ENCODE measurements around the gene BIN1.
"Not testable (repeated sequence)": the region's sequence is repeated elsewhere in the genome, so short reads cannot be mapped to it uniquely, and the experiment has no call there.

BIN1 gene

GRCh38 chr2:127121353-127121752, 14.4 kb upstream of the BIN1 start:
- H3K27ac ChIP-seq, result no peak overlapping the region
- TF ChIP-seq CTCF (conservative IDR thresholded peaks at IDR 0.05), result no peak

GRCh38 chr2:127120408-127120807, 13.5 kb upstream of the BIN1 start:
- not testable (repeated sequence) for H3K27ac ChIP-seq

GRCh38 chr2:127118467-127118866, 11.5 kb upstream of the BIN1 start:
- no peak for TF ChIP-seq CTCF (conservative IDR thresholded peaks at IDR 0.05)
- no peak overlapping the region for H3K27ac ChIP-seq

GRCh38 chr2:127118038-127118437, 11.1 kb upstream of the BIN1 start:
- TF ChIP-seq CTCF (conservative IDR thresholded peaks at IDR 0.05), result no peak
- no peak overlapping the region for H3K27ac ChIP-seq

GRCh38 chr2:127117603-127118002, 10.6 kb upstream of the BIN1 start:
- TF ChIP-seq CTCF (conservative IDR thresholded peaks at IDR 0.05), result no peak
- H3K27ac ChIP-seq, result no peak overlapping the region

- TF ChIP-seq CTCF (conservative IDR thresholded peaks at IDR 0.05), result no peak
- peak overlapping the region; percentile 61 for H3K27ac ChIP-seq
Measured at GRCh38 chr2:127115471-127116199, 8.7 kb upstream of the BIN1 start.

GRCh38 chr2:127110985-127111384, 4.0 kb upstream of the BIN1 start:
- H3K27ac ChIP-seq, result peak overlapping the region; percentile 4; the same call in 1 of the 2 replicates
- TF ChIP-seq CTCF (conservative IDR thresholded peaks at IDR 0.05), result no peak

- TF ChIP-seq CTCF (conservative IDR thresholded peaks at IDR 0.05), result no peak
- peak overlapping the region; percentile 92 for H3K27ac ChIP-seq
Measured at GRCh38 chr2:127108090-127108523, 1.2 kb upstream of the BIN1 start.

Data from VCaP (cell line).